ENCODE measurements around the gene GYS1.
"Not testable (repeated sequence)": the region's sequence is repeated elsewhere in the genome, so short reads cannot be mapped to it uniquely, and the experiment has no call there.

GYS1 gene

DNA sequence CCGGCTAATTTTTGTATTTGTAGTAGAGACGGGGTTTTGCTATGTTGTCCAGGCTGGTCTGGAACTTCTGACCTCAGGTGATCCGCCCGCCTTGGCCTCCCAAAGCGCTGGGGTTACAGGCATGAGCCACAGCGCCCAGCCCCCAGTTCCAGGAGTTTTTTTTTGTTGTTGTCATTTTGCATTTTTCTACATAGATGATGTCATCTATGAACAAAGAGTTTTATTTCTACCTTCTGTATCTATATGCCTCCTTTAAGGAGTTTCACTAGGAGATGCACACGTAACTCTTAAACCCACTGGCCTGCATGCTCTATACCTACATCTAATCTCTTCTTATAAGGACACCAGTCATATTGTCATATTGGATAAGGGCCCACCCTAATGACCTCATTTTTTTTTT is 54.9 kb downstream of the GYS1 start:
- no peak for DNase-seq (ENCODE audit: low read depth)

DNA sequence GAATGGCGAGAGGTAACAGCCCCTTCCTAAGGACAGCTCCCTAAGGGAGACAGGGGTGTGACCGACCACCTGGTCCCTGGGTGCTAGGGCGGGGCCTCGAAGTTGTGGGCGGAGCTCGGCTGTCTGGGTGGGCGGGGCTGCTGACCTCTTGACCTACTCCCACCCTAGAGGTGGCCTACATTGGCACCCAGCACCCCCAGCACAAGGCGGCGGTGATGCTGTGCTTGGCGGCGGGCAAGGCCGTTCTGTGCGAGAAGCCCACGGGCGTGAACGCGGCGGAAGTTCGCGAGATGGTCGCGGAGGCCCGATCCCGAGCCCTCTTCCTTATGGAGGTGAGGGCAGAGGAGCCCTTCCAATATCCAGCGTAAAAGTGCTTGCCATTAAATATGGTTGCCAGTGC is 57.2 kb downstream of the GYS1 start:
- no peak for DNase-seq (ENCODE audit: low read depth)

GRCh38 chr19:48934837-48935236 is 58.3 kb downstream of the GYS1 start:
- no peak for DNase-seq (ENCODE audit: low read depth)

- no peak for DNase-seq (ENCODE audit: low read depth)
These were observed 59.7 kb downstream of the GYS1 start, which contains the start of gene DHDH for GRCh38 chr19:48933382-48933932. Gene DHDH, plus strand, starts transcription at chr19:48933699. Its CDS starts 23 bp downstream, at chr19:48933722.

GRCh38 chr19:48928164-48929025 is 64.7 kb downstream of the GYS1 start:
- DNase-seq (ENCODE audit: low read depth): no peak

DNA sequence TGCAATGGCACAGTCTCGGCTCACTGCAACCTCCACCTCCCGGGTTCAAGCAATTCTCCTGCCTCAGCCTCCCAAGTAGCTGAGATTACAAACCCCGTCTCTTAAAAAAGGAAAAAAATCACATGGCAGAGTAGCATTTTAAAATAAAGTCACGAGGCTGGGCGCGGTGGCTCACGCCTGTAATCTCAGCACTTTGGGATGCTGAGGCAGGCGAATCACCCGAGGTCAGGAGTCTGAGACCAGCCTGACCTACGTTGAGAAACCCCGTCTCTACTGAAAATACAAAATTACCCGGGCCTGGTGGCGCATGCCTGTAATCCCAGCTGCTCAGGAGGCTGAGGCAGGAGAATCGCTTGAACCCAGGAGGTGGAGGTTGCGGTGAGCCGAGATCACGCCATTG is 65.4 kb downstream of the GYS1 start:
- not testable (repeated sequence) for DNase-seq (ENCODE audit: low read depth)

DNA sequence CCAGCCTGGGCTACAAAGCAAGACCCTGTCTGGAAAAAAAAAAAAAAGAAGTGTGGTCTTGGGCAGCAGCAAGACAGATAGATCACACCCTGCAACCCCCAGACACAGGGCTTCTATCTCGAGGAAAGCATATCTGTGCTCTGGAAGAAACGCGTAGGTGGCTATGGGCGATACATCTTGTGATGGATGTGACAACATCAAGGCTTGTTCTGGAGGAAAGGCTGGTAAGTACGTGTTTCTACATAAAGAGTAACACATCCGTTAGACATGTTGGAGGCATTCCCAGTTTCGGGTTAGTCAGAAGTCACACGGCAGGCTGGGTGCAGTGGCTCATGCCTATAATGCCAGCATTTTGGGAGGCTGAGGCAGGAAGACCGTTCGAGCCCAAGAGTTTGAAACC is 66.2 kb downstream of the GYS1 start:
- DNase-seq (ENCODE audit: low read depth): peak; percentile 91

GRCh38 chr19:48925890-48926289 is 67.2 kb downstream of the GYS1 start:
- DNase-seq (ENCODE audit: low read depth): not testable (repeated sequence)

GRCh38 chr19:48925240-48925843 is 67.8 kb downstream of the GYS1 start:
- DNase-seq (ENCODE audit: low read depth): peak; percentile 62

DNA sequence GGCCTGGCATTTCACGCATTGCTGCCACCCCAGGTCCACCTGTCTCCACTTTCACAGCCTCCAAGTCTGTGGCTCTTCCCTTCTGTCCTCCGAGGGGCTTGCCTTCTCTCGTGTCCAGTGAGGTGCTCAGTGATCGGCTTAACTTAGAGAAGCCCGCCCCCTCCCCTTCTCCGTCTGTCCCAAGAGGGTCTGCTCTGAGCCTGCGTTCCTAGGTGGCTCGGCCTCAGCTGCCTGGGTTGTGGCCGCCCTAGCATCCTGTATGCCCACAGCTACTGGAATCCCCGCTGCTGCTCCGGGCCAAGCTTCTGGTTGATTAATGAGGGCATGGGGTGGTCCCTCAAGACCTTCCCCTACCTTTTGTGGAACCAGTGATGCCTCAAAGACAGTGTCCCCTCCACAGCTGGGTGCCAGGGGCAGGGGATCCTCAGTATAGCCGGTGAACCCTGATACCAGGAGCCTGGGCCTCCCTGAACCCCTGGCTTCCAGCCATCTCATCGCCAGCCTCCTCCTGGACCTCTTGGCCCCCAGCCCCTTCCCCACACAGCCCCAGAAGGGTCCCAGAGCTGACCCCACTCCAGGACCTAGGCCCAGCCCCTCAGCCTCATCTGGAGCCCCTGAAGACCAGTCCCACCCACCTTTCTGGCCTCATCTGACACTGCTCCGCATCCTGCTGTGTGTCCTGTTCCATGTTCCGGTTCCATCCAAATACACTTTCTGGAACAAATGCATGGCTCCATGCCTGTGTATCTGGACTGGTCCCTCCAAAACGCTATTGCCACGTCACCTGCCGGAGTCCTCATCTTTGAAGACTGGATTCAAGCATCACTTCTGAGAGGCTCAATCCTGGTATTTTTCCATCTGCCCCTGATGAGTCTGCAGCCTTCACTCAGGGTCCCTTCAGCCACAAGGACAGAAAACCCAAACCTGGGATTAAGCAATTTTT is 70.3 kb downstream of the GYS1 start:
- DNase-seq (ENCODE audit: low read depth): no peak

GRCh38 chr19:48921721-48922500 is 71.2 kb downstream of the GYS1 start:
- no peak for DNase-seq (ENCODE audit: low read depth)

- DNase-seq (ENCODE audit: low read depth): no peak
These were observed 72.2 kb downstream of the GYS1 start for GRCh38 chr19:48920949-48921348.

DNA sequence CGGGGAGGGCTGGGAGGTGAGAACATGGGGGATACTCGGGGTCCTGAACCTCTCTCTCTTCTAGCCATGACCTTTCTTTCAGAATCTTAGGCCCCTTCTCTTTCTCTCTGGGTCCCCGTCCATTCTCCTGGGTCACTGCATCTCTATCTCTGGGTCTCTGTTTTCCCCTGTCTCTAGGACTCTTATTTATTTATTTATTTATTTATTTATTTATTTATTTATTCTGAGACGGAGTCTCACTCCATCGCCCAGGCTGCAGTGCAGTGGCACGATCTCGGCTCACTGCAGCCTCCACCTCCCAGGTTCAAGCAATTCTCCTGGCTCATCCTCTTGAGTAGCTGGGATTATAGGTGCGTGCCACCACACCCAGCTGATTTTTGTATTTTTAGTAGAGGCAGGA is 73.8 kb downstream of the GYS1 start:
- DNase-seq (ENCODE audit: low read depth): not testable (repeated sequence)

DNA sequence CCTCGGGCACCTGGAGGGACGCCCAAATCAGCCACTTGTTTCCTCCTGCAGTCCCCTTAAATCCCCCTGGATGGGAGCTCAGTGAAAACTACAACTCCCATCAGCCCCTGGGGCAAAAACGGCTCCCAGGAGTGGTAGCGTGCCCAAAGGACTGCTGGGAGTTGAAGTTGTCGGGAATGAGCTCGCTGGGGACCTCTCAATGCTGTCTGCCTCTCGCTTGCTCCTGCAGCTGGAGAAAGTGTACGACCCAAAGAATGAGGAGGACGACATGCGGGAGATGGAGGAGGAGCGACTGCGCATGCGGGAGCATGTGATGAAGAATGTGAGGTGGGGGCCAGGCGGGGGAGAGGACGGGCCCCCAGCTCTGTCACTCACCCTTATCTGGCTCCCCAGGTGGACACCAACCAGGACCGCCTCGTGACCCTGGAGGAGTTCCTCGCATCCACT is 74.3 kb downstream of the GYS1 start:
- no peak for DNase-seq (ENCODE audit: low read depth)

Measured in GM04503 (cell line).